CD4-positive, alpha-beta T cell treated with Interleukin-17A for 1 hour (primary cell): ENCODE measurements around the gene SH3RF1.

Experiments
- DNase-seq: peaks from one replicate; pipeline ENCODE4 v3.0.0-alpha.2; 2020

SH3RF1 gene

GRCh38 chr4:169098532-169098931 lies 172.2 kb downstream of the SH3RF1 start:
- DNase-seq = no peak

GRCh38 chr4:169098054-169098497 lies 172.7 kb downstream of the SH3RF1 start:
- no peak for DNase-seq

- DNase-seq = no peak
These were observed 174.5 kb downstream of the SH3RF1 start for GRCh38 chr4:169096221-169096620.

GRCh38 chr4:169094656-169095231 lies 176.0 kb downstream of the SH3RF1 start:
- no peak for DNase-seq

- no peak for DNase-seq
These were observed 177.8 kb downstream of the SH3RF1 start for GRCh38 chr4:169092889-169093522.

- no peak for DNase-seq
These were observed 180.1 kb downstream of the SH3RF1 start for GRCh38 chr4:169090484-169091215.

GRCh38 chr4:169089004-169089403 lies 181.8 kb downstream of the SH3RF1 start:
- DNase-seq = no peak

GRCh38 chr4:169084954-169085353 lies 185.8 kb downstream of the SH3RF1 start:
- no peak for DNase-seq

GRCh38 chr4:169080981-169081380 lies 189.8 kb downstream of the SH3RF1 start:
- no peak for DNase-seq

GRCh38 chr4:169079942-169080827 lies 190.6 kb downstream of the SH3RF1 start:
- no peak for DNase-seq

GRCh38 chr4:169074117-169074516 lies 196.6 kb downstream of the SH3RF1 start:
- no peak for DNase-seq

GRCh38 chr4:169071747-169072146 lies 199.0 kb downstream of the SH3RF1 start:
- no peak for DNase-seq

- no peak for DNase-seq
These were observed 199.9 kb downstream of the SH3RF1 start for GRCh38 chr4:169070895-169071218.

- DNase-seq = no peak
These were observed 200.5 kb downstream of the SH3RF1 start for GRCh38 chr4:169070071-169070894.

- no peak for DNase-seq
These were observed 202.3 kb downstream of the SH3RF1 start for GRCh38 chr4:169068423-169068822.

- no peak for DNase-seq
These were observed 203.8 kb downstream of the SH3RF1 start for GRCh38 chr4:169066934-169067333.

- no peak for DNase-seq
These were observed 206.5 kb downstream of the SH3RF1 start for GRCh38 chr4:169064296-169064695.

- DNase-seq = no peak
These were observed 207.3 kb downstream of the SH3RF1 start for GRCh38 chr4:169063441-169063840.

GRCh38 chr4:169062897-169063244 lies 207.9 kb downstream of the SH3RF1 start:
- DNase-seq = no peak

GRCh38 chr4:169061386-169061785 lies 209.4 kb downstream of the SH3RF1 start:
- DNase-seq = no peak

GRCh38 chr4:169060391-169061091 lies 210.2 kb downstream of the SH3RF1 start:
- DNase-seq = no peak
